ENCODE results near the gene CARD11.

The CARD11 gene

GRCh38 chr7:2984091-2984490 lies 59.6 kb downstream of the CARD11 start:
- in situ Hi-C loops (cut with HindIII; ENCODE audit: low sequenced_read_pairs): no loop called here

DNA sequence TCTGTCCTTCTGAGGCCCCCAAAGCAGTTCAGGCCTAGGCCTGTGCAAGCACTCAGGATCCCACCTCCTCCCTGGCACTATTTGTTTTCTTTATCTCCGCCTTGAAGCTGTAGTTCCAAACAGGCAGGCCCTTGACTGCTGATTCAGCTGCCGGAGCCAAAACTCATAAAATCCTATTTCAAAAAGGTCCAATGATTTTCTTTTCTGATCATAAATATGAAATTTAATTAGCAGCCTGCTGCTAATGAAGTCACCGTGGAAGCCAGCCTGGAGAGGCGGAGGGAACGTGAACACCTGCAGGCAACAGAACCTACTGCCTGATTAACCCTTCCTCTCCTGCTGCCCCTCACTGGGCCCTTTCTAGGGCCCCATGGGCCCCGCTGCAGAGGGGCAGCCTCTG lies 60.1 kb downstream of the CARD11 start:
- in situ Hi-C loops (cut with HindIII; ENCODE audit: low sequenced_read_pairs): no loop called here

GRCh38 chr7:2982831-2983230 lies 60.8 kb downstream of the CARD11 start:
- in situ Hi-C loops (cut with HindIII; ENCODE audit: low sequenced_read_pairs): no loop called here

DNA sequence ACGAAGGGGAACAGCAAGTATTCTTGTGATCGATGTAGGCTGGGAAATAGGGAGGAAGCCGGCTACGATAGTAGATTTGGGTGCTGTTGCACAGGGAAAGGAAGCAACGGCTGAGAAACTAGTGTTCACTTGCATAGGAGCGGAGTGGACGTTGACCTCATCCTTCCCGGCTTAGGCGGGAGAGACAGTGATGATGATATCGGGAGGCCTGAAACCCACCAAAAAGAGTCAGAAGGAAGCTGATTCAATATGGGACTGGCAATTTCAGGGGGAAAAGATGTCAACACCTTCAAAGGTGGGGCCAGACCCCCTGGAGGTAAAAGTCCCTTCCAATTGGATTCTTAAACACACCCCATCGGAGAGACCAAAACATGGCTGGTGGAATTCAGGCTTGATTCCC lies 61.3 kb downstream of the CARD11 start:
- in situ Hi-C loops (cut with HindIII; ENCODE audit: low sequenced_read_pairs): no loop called here

DNA sequence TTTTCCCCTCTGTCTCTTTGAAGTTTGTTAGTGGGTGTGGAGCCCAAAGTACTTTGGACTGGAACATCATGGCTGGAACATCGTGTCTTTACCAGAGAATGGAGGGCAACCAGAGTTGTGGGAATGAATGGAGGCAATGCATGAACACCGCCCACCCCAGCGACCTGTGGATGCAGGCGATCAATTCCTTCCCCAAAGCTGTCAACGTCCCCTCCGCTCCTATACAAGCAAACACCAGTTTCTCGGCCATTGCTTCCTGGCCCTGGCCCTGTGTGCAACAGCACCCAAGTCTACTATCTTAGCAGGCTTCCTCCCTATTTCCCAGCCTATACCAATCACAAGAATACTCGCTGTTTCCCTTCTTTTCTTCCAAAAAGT lies 62.6 kb downstream of the CARD11 start:
- in situ Hi-C loops (cut with HindIII; ENCODE audit: low sequenced_read_pairs): no loop called here

DNA sequence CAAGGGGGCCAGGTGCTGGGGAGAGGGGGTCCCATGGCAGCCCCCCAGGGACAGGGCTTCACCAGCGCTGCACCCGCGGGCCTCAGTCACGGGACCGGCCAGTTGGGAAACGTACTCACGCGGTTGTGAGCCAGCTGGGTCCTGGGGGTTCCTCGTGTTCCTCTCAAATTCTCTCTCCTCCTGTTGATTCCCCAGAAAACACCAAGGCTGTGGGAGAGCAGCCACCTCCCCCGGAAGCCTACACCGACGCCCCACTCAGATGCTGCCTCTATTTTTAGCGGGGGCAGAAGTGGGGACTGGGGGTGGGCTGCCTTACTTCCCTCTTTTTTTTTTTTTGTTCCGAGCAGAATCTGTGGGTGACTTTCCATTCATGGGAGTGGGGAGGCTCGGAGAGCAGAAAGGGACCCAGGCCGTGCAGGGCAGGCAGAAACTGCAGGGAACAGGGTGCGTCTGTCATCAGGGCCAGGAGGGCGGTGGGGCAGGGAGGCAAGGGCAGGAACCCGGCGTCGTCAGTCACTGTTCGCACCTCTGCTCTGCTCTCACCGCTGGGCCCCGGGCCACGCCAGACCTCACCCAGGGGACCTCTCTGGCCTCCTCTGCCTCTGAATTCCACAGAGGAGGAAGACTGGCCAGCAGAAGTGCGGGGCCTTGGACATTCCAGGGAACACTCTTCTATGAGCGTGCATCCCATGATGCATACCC lies 63.1 kb downstream of the CARD11 start:
- in situ Hi-C loops (cut with HindIII; ENCODE audit: low sequenced_read_pairs): no loop called here

DNA sequence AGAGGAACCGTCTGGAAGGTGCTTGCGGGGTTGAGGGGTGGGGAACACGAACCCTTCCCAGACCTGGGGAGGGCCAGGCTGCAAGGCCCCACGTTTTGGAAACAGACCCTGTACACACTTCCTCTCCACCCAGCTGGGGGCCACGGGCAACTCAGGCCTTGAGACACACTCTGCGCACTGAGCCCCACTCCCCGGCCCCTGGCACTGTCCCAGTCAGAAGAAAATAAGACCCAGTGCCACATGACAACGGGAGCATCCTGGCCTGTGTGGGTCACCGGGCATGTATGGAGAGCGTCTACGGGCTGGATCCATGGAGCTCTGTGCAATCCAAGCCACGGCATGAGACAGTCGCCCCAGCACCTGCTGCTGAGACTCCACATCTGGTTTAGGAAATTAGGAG lies 63.7 kb downstream of the CARD11 start:
- in situ Hi-C loops (cut with HindIII; ENCODE audit: low sequenced_read_pairs): no loop called here

DNA sequence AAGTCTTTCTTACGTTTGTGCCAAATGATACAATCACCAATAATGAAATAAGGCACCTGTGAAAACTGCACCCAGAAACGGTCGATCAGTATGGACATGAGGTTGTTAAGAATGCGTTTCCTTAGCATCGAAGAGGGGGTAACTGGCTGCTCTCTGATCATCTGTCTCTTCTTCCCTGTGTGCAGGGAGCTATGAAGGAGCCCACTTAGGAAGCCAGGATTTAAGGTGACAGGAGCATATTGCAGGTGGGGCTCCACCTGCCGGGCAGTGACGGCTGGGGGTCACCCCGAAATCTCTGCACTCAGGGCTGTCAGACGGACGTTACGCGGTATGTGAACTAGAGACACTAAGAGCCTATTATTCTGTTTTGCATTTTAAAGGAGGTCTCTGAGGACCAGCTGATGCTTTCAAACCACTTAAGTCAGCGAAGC lies 64.5 kb downstream of the CARD11 start:
- in situ Hi-C loops (cut with HindIII; ENCODE audit: low sequenced_read_pairs): no loop called here

DNA sequence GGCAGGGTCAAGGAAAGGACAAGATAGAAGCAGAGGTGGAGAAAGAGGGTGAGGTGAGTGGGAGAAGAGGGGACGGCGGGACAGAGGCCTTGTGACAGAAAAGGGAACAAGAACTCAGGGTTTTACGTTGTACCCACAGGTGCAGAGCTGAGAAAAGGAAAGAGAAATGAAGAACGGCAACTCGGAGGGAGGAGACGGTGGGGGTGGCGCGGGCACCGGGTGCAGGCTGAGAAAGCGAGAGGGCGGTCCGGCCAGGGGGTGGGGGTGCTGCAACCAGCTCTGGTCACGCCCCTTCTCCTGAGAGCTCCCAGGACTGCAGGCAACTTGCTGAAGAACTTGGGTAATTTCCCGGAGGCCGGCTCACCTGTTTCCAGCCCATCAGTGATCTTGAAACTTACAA lies 65.3 kb downstream of the CARD11 start:
- in situ Hi-C loops (cut with HindIII; ENCODE audit: low sequenced_read_pairs): no loop called here

DNA sequence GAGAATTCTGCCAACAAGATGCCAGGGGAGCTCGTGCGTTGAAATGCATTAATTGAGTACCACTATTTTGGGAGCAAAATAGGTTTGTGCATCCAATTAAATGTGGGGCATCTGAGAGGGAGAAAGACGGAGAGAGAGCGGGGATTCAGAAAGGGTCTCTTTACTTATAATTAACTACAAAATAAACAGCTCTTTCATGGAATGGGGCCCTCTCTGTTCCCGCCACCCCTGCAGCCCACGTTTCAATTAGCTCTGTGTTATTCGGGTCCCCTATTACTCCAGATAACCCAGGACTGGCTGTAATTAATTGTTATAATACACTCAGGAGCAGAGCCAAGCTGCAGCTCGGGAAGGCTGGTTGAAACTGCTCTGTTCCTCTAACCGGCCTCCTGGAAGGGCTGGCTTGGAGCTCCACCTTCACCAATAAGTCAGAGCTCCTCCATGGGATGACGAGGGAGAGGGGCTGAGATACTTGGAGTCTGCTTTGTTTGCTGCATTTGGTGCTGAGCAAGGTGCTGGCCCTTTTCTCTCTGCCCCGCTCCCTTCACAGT lies 67.8 kb downstream of the CARD11 start:
- in situ Hi-C loops (cut with HindIII; ENCODE audit: low sequenced_read_pairs): no loop called here

- in situ Hi-C loops (cut with HindIII; ENCODE audit: low sequenced_read_pairs): no loop called here
Measured at GRCh38 chr7:2974093-2974819, 69.4 kb downstream of the CARD11 start.

- in situ Hi-C loops (cut with HindIII; ENCODE audit: low sequenced_read_pairs): no loop called here
Measured at GRCh38 chr7:2972835-2973161, 70.9 kb downstream of the CARD11 start.

GRCh38 chr7:2971914-2972834 lies 71.5 kb downstream of the CARD11 start:
- in situ Hi-C loops (cut with HindIII; ENCODE audit: low sequenced_read_pairs): no loop called here

DNA sequence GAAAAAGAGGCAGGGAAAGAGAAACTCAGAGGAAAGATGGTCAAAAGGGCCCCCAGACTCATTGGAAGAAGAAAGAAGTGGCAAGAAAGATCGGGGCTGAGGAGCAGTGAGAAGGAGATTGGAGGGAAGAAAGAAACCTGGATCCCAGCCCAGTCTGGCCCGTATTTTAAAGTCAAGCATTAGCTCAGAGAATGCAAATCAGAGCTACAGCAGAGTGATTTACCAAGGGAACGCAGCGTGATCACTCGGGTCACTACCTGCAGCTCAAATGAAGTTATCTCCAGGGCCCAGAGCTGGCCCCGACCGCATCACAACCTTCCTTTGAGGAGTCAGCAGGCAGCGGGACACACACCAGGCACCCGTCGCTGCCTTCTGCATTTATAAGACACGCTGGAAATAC lies 72.8 kb downstream of the CARD11 start:
- in situ Hi-C loops (cut with HindIII; ENCODE audit: low sequenced_read_pairs): no loop called here

DNA sequence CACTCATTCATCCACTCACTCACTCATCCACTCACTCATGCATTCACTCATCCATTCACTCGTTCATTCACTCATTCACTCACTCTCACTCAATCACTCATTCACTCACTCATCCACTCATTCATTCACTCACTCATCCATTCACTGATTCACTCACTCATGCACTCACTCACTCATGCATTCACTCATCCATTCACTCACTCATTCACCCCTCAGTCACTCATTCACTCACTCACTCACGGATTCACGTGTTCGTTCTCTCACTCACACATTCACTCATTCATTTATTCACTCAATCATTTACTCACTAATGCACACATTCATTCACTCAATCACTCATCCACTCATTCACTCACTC lies 73.4 kb downstream of the CARD11 start:
- in situ Hi-C loops (cut with HindIII; ENCODE audit: low sequenced_read_pairs): no loop called here

DNA sequence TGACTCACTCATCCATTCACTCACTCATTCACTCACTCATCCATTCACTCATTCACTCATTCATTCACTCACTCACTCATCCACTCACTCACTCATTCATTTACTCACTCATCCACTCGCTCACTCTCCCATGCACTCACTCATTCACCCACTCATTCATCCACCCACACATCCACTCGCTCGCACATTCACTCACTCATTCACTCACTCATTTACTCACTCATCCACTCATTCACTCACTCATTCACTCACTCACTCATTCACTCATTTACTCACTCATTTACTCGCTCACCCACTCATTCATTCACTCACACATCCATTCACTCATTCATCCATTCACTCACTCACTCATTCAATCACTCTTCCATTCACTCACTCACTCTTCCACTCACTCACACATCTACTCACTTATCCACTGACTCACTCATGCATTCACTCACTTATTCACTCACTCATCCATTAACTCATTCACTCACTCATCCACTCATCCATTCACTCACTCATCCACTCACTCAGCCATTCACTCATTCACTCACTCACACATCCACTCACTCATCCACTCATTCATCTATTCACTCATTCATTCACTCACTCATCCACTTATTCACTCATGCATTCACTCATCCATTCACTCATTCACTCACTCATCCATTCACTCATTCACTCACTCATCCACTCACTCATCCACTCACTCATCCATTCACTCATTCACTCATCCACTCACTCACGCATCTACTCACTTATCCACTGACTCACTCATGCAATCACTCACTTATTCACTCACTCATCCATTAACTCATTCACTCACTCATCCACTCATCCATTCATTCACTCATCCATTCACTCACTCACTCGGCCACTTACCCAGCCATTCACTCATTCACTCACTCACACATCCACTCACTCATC lies 74.0 kb downstream of the CARD11 start:
- in situ Hi-C loops (cut with HindIII; ENCODE audit: low sequenced_read_pairs): no loop called here

DNA sequence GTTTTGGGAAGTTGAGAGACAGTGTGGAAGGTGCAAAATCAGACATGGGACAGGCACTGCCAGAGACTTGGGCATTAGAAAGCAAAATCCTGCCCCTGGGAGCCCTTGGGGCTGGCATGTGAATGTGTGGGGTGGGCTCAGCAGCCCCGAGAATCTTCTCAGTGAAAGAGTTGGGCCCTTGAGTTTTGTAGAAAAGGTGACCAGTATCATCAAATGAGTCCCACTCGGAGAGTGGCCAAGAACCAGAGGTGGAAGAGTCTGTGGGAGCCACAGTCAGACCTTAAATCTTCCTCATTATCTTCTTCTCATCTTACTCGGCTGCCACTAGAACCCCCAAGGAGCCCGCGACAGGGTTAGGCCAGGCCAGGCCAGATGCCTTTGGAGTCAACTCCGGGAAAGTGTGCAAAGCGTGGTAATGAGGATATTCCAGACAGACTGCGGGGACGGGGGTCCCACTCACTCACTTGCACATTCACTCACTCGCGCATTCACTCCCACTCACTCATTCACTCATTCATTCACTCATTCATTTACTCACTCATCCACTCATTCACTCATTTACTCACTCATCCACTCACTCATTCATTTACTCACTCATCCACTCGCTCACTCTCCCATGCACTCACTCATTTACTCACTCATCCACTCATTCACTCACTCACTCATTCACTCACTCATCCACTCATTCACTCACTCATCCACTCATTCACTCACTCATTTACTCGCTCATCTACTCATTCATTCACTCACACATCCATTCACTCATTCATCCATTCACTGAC lies 74.9 kb downstream of the CARD11 start:
- in situ Hi-C loops (cut with HindIII; ENCODE audit: low sequenced_read_pairs): no loop called here

GRCh38 chr7:2968176-2968575 lies 75.5 kb downstream of the CARD11 start:
- in situ Hi-C loops (cut with HindIII; ENCODE audit: low sequenced_read_pairs): no loop called here

DNA sequence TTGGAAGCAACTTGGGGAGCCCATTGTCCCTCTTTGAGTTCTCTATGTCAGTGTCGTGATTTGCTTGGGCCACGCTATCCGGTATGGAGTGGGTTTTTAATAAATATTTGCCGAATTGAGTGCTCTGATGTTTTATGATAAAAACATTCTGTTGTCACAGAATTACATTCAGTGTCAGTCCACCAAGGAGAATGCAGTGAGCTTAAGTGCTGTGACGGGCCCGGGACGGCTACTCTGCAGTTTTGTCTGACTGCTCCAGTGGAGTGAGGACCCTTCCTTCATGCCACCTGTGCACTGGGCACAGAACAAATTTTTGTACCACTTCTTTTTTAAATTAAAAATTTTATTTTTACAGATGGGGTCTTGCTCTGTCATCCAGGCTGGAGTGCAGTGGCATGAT lies 76.0 kb downstream of the CARD11 start:
- in situ Hi-C loops (cut with HindIII; ENCODE audit: low sequenced_read_pairs): no loop called here

DNA sequence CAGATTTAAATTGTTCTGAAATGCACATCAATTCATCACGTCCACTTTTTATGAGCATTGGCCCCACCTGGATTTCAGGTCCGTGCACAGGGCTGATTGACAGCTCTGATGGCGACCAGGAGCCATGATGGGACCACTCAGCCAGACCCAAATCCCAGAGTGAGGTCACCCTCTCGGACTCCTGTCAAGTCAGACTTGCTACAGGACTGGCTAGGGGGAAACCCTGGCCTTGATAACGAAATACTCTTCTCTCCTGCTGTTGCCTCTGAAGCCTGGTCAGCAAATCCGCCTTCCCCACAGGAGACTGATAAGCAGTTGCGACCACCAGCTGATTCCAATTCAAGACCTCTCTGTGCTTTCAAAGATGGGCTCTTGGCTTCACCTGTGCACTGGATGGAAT lies 76.4 kb downstream of the CARD11 start:
- in situ Hi-C loops (cut with HindIII; ENCODE audit: low sequenced_read_pairs): no loop called here

Measured in DLD1 (cell line).